ENCODE data around the gene NTSR2. TPM values are rescaled to one million over a fixed set of nuclear protein-coding genes. Genes with fewer than 3 reads are reported as not detected.

NTSR2 gene
- total and polyA plus RNA-seq, 7 donors, result 0.04 to 0.60 TPM; not detected in 5

- H3K27me3 ChIP-seq, result no peaks in the 10 kb centered on the region
- H3K4me1 ChIP-seq, result peaks cover 0 to 26% (median 22%) of the 10 kb centered on the region in 4 donors
- TF ChIP-seq POLR2A (IDR thresholded peaks at IDR 0.05), result no peak
- TF ChIP-seq CTCF (IDR thresholded peaks at IDR 0.05), result no peak
- no peak for TF ChIP-seq POLR2AphosphoS5 (IDR thresholded peaks at IDR 0.05)
- no peak for TF ChIP-seq EP300 (IDR thresholded peaks at IDR 0.05)
- H3K4me3 ChIP-seq, result no peak overlapping the region
- WGBS, 2 donors, result 86 to 90% methylated on average over 1 of the region's 1 CpG
- no peaks in the 10 kb centered on the region for H3K36me3 ChIP-seq
- intact Hi-C loops (cut with DNase I), result no loop called here
- H3K9me3 ChIP-seq, result no peaks in the 10 kb centered on the region
- H3K27ac ChIP-seq, result peak overlapping the region; percentile 29 to 72 (median 69)
- no peak for DNase-seq
Observed at GRCh38 chr2:11711354-11711716, 41.3 kb upstream of the NTSR2 start.

GRCh38 chr2:11710632-11711353 lies 40.8 kb upstream of the NTSR2 start:
- no peaks in the 10 kb centered on the region for H3K27me3 ChIP-seq
- H3K36me3 ChIP-seq, result no peaks in the 10 kb centered on the region
- no peak for TF ChIP-seq EP300 (IDR thresholded peaks at IDR 0.05)
- TF ChIP-seq CTCF (IDR thresholded peaks at IDR 0.05), result no peak
- no peak for TF ChIP-seq POLR2A (IDR thresholded peaks at IDR 0.05)
- TF ChIP-seq POLR2AphosphoS5 (IDR thresholded peaks at IDR 0.05), result no peak
- 38 to 56% methylated on average over 3 of the region's 3 CpGs for WGBS, 2 donors
- DNase-seq, result no peak
- H3K4me1 ChIP-seq, result peaks cover 0 to 26% (median 22%) of the 10 kb centered on the region in 4 donors
- H3K4me3 ChIP-seq, result no peak overlapping the region
- no peaks in the 10 kb centered on the region for H3K9me3 ChIP-seq
- H3K27ac ChIP-seq, result peak overlapping the region; percentile 29 to 72 (median 69)
- intact Hi-C loops (cut with DNase I), result no loop called here

- Histone ChIP-seq H3K27me3 (no peaks in the 10 kb centered on the region), H3K36me3 (no peaks in the 10 kb centered on the region), H3K27ac (peak overlapping the region; percentile 29 to 72 (median 69)), H3K9me3 (no peaks in the 10 kb centered on the region), H3K4me3 (no peak overlapping the region), H3K4me1 (peaks cover 0 to 26% (median 22%) of the 10 kb centered on the region in 4 donors)
- DNase-seq, result peak; percentile 80
- TF ChIP-seq EP300 (IDR thresholded peaks at IDR 0.05) (no peak), CTCF (IDR thresholded peaks at IDR 0.05) (no peak), POLR2AphosphoS5 (IDR thresholded peaks at IDR 0.05) (peak in 1 of 4 donors; percentile 47)
- 76 to 84% methylated on average over 3 of the region's 3 CpGs for WGBS, 2 donors
- intact Hi-C loops (cut with DNase I), result no loop called here
Observed at GRCh38 chr2:11710210-11710609, 40.2 kb upstream of the NTSR2 start.

- Histone ChIP-seq H3K27me3 (no peaks in the 10 kb centered on the region), H3K4me1 (peaks cover 0 to 26% (median 22%) of the 10 kb centered on the region in 4 donors), H3K27ac (no peak overlapping the region), H3K9me3 (no peaks in the 10 kb centered on the region), H3K4me3 (no peak overlapping the region), H3K36me3 (no peaks in the 10 kb centered on the region)
- TF ChIP-seq POLR2A (IDR thresholded peaks at IDR 0.05) (no peak), POLR2AphosphoS5 (IDR thresholded peaks at IDR 0.05) (no peak), CTCF (IDR thresholded peaks at IDR 0.05) (no peak), EP300 (IDR thresholded peaks at IDR 0.05) (no peak)
- DNase-seq, result no peak
- WGBS, 2 donors, result 93 to 95% methylated on average over 8 of the region's 8 CpGs
- intact Hi-C loops (cut with DNase I), result no loop called here
Observed at GRCh38 chr2:11709293-11709692, 39.3 kb upstream of the NTSR2 start.
